GM12878 (cell line): ENCODE results near the gene USP16. TPM values are rescaled to one million over a fixed set of nuclear protein-coding genes. Genes with fewer than 3 reads are reported as not detected.

Experiments used
- ATAC-seq: fragments of 200-7000 bp; cut with Tn5 transposase; 3 replicates; pipeline ENCODE4 v1.9.1; 2020; ENCODE audit warnings: mild to moderate bottlenecking, moderate library complexity
- BruUV-seq: library from RNA; stranded (reverse); fragments of 400-500 nt; replicated peaks from 2 replicates; lab custom pipeline; 2021; lab: Mats Ljungman, UMichigan
- CTCF ChIA-PET: fragments of 300-600 bp; sonication (Branson Sonifier 250); formaldehyde crosslinking; extraction: SDS; loops from one replicate; lab custom pipeline; 2021; ENCODE audit warnings: inconsistent platforms; lab: Yijun Ruan, JAX
- POLR2A ChIA-PET: fragments of 350-600 bp; formaldehyde crosslinking; extraction: SDS; loops from one replicate; lab custom pipeline; 2021; ENCODE audit warnings: inconsistent platforms; lab: Charles Lee
- RAD21 ChIA-PET: fragments of 300-600 bp; sonication (Branson Sonifier 250); formaldehyde crosslinking; loops from one replicate; lab custom pipeline; 2023; ENCODE audit warnings: antibody characterized with exemption; ENCODE audit not compliant: unreplicated experiment; lab: Charles Lee
- SMC1A ChIA-PET: fragments of 300-600 bp; sonication (Branson Sonifier 250); formaldehyde crosslinking; loops from one replicate; lab custom pipeline; 2023; ENCODE audit not compliant: unreplicated experiment, uncharacterized antibody; lab: Charles Lee
- DNase-seq: peaks from one replicate; pipeline ENCODE4 v3.0.0-alpha.2; 2011; ENCODE audit warnings: low read depth, low spot score
- FAIRE-seq: peaks from 3 replicates; lab custom pipeline; 2011; peaks lifted over from hg19 to GRCh38; lab: Jason Lieb, UNC
- H2AFZ ChIP-seq: 2 replicates; pipeline ENCODE4 v1.6.0; 2011; ENCODE audit warnings: low read depth, low read length, control low read depth; ENCODE audit not compliant: control insufficient read depth
- H3K27ac ChIP-seq: 2 replicates; pipeline ENCODE4 v1.5.1; 2011; ENCODE audit warnings: control low read depth; ENCODE audit not compliant: control insufficient read depth, insufficient read depth
- H3K27me3 ChIP-seq, 2 experiments: replicated peaks in 1 of 2; 2 replicates each; pipeline versions ENCODE4 v1.6.0 to v1.6.1; 2011; ENCODE audit warnings: low read length in 1 of 2; ENCODE audit not compliant: control insufficient read depth in 2 of 2, insufficient read depth in 2 of 2
- H3K36me3 ChIP-seq, 2 experiments: 2 replicates each; pipeline ENCODE4 v1.5.1; 2011; ENCODE audit warnings: low read length in 1 of 2; ENCODE audit not compliant: control insufficient read depth in 2 of 2, insufficient read depth in 2 of 2
- H3K4me1 ChIP-seq: 2 replicates; pipeline ENCODE4 v1.6.1; 2011; ENCODE audit warnings: mild to moderate bottlenecking, low read length, moderate library complexity, mixed read lengths; ENCODE audit not compliant: control insufficient read depth, insufficient read depth
- H3K4me2 ChIP-seq: 2 replicates; pipeline ENCODE4 v1.6.0; 2011; ENCODE audit warnings: control low read depth; ENCODE audit not compliant: control insufficient read depth, insufficient read depth
- H3K4me3 ChIP-seq: fragments of 200-600 bp; sonication (generic); 2 replicates; pipeline ENCODE4 v1.5.1; 2016
- H3K79me2 ChIP-seq: 2 replicates; pipeline ENCODE4 v1.6.0; 2011; ENCODE audit warnings: low read length; ENCODE audit not compliant: control insufficient read depth, insufficient read depth
- H3K9ac ChIP-seq: 2 replicates; pipeline ENCODE4 v1.8.0; 2011; ENCODE audit warnings: low read length, control low read depth, mixed read lengths; ENCODE audit not compliant: control insufficient read depth, insufficient read depth
- H3K9me3 ChIP-seq: replicated peaks from 3 replicates; pipeline ENCODE4 v1.5.1; 2011; ENCODE audit warnings: mild to moderate bottlenecking, low read length; ENCODE audit not compliant: control insufficient read depth, insufficient read depth
- H4K20me1 ChIP-seq: 2 replicates; pipeline ENCODE4 v1.6.0; 2011; ENCODE audit not compliant: control insufficient read depth, insufficient read depth
- IKZF1 ChIP-seq: fragments of 450-650 bp; conservative IDR thresholded peaks from 2 replicates; pipeline ENCODE4 v1.6.1; 2017; ENCODE audit warnings: antibody characterized with exemption, mild to moderate bottlenecking
- SPI1 ChIP-seq: IDR thresholded peaks from 2 replicates; pipeline ENCODE4 v1.6.1; 2011; ENCODE audit warnings: low read depth, mild to moderate bottlenecking, low read length, moderate library complexity, borderline replicate concordance; ENCODE audit not compliant: insufficient read depth
- WGBS: methylation state at CpG from one replicate; pipeline ENCODE4 v1.1.6; 2016; ENCODE audit warnings: low lambda C conversion rate; ENCODE audit not compliant: insufficient replicate concordance, insufficient coverage; ENCODE audit errors: missing lambda C conversion rate; 5-methylcytosine and 5-hydroxymethylcytosine counted together
- in situ Hi-C: fragments of 300-500 bp; cut with MboI; formaldehyde crosslinking; loops from 9 replicates; pipeline ENCODE4 v1.14.3; 2018; ENCODE audit warnings: mixed read lengths
- intact Hi-C: fragments of 100-400 bp; cut with micrococcal nuclease; formaldehyde crosslinking; loops from one replicate; pipeline ENCODE4 v1.14.2; 2022; ENCODE audit not compliant: unreplicated experiment
- polyA plus RNA-seq, 11 experiments: library from polyadenylated mRNA; depleted of rRNA in 4 of 11; unstranded in 6 of 11; stranded (reverse) in 5 of 11; fragments of >200 nt; fragmentation: Nextera tagmentation in 4 of 11; fragmentation: Illumina TruSeq in 1 of 11; extraction: Ambion mirVana in 4 of 11; extraction: Trizol in 1 of 11; gene quantifications; 1 replicate in 1 of 11; 2 replicates in 10 of 11; pipeline versions ENCODE4 v1.2.1 to v1.2.3, GENCODE V29; 2011 to 2016; ENCODE audit warnings: inconsistent platforms in 2 of 11, missing spikeins in 2 of 11, low read depth in 1 of 11
- total RNA-seq, 4 experiments: library from RNA; depleted of rRNA in 3 of 4; stranded (reverse); fragments of >200 nt in 3 of 4; fragmentation: Illumina TruSeq in 1 of 4; extraction: Trizol in 1 of 4; gene quantifications; 2 replicates each; pipeline versions ENCODE4 v1.2.1 to v1.2.3, GENCODE V29; 2013 to 2021
- TF ChIP-seq, protein P1 (sequence below): fragments of 450-650 bp; IDR thresholded peaks from 2 replicates; pipeline ENCODE4 v1.6.1; 2017; ENCODE audit warnings: mild to moderate bottlenecking, low read depth, inconsistent platforms; ENCODE audit not compliant: poor library complexity, severe bottlenecking
- TF ChIP-seq, protein P2 (sequence below): fragments of 450-650 bp; IDR thresholded peaks from 2 replicates; pipeline ENCODE4 v1.6.1; 2018; ENCODE audit warnings: mild to moderate bottlenecking, low read depth, moderate library complexity; ENCODE audit not compliant: partially characterized antibody

Gene USP16
- total and polyA plus RNA-seq, 10 of the 15 experiments (the other 5 are each of a cell fraction or from before 2014, with no cell fraction given): 29.5 to 68.7 (median 52.3) TPM

- Histone ChIP-seq H3K27me3 (no peaks in the 10 kb centered on the region), H4K20me1 (no peaks in the 10 kb centered on the region), H3K36me3 (peaks cover 5 to 39% of the 10 kb centered on the region in 2 experiments), H3K4me1 (no peaks in the 10 kb centered on the region), H3K4me3 (no peak overlapping the region), H3K79me2 (no peaks in the 10 kb centered on the region; the same call in none of the 2 replicates), H3K27ac (no peak overlapping the region), H3K4me2 (no peak overlapping the region), H2AFZ (no peak overlapping the region), H3K9me3 (no peaks in the 10 kb centered on the region), H3K9ac (no peak overlapping the region)
- intact Hi-C loops: no loop called here
- in situ Hi-C loops: no loop called here
- CTCF ChIA-PET: interaction anchor here (0.6 kb wide), 1 partner anchor 28 kb away, joined by 4 read pairs; no protein-coding TSS in a partner anchor
- RAD21 ChIA-PET: no interaction called here
- FAIRE-seq (no peak), ATAC-seq (peak; percentile 56), DNase-seq (no peak)
- no TSS peak for BruUV-seq
- SMC1A ChIA-PET: no interaction called here
- whole genome bisulfite sequencing: 63% methylated on average over 1 of the region's 1 CpG
- TF ChIP-seq IKZF1 (0 out of 2 replicates have a peak, but pooled peaks have one; percentile 11), SPI1 (peak; percentile 85)
- TF ChIP-seq, protein P1, sequence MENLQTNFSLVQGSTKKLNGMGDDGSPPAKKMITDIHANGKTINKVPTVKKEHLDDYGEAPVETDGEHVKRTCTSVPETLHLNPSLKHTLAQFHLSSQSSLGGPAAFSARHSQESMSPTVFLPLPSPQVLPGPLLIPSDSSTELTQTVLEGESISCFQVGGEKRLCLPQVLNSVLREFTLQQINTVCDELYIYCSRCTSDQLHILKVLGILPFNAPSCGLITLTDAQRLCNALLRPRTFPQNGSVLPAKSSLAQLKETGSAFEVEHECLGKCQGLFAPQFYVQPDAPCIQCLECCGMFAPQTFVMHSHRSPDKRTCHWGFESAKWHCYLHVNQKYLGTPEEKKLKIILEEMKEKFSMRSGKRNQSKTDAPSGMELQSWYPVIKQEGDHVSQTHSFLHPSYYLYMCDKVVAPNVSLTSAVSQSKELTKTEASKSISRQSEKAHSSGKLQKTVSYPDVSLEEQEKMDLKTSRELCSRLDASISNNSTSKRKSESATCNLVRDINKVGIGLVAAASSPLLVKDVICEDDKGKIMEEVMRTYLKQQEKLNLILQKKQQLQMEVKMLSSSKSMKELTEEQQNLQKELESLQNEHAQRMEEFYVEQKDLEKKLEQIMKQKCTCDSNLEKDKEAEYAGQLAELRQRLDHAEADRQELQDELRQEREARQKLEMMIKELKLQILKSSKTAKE: no peak
- TF ChIP-seq, protein P2, sequence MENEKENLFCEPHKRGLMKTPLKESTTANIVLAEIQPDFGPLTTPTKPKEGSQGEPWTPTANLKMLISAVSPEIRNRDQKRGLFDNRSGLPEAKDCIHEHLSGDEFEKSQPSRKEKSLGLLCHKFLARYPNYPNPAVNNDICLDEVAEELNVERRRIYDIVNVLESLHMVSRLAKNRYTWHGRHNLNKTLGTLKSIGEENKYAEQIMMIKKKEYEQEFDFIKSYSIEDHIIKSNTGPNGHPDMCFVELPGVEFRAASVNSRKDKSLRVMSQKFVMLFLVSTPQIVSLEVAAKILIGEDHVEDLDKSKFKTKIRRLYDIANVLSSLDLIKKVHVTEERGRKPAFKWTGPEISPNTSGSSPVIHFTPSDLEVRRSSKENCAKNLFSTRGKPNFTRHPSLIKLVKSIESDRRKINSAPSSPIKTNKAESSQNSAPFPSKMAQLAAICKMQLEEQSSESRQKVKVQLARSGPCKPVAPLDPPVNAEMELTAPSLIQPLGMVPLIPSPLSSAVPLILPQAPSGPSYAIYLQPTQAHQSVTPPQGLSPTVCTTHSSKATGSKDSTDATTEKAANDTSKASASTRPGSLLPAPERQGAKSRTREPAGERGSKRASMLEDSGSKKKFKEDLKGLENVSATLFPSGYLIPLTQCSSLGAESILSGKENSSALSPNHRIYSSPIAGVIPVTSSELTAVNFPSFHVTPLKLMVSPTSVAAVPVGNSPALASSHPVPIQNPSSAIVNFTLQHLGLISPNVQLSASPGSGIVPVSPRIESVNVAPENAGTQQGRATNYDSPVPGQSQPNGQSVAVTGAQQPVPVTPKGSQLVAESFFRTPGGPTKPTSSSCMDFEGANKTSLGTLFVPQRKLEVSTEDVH: no peak
- POLR2A ChIA-PET: no interaction called here
Measured at GRCh38 chr21:29034678-29035077, 10.2 kb downstream of the USP16 start.
